HG02763 (cell line): ENCODE measurements around the gene LYRM2.

Experiments used
- ATAC-seq: cut with Tn5 transposase; IDR thresholded peaks from one replicate; pipeline ENCODE4 v1.9.1; 2021; ENCODE audit warnings: mild to moderate bottlenecking, moderate library complexity; ENCODE audit not compliant: unreplicated experiment

The LYRM2 gene

DNA sequence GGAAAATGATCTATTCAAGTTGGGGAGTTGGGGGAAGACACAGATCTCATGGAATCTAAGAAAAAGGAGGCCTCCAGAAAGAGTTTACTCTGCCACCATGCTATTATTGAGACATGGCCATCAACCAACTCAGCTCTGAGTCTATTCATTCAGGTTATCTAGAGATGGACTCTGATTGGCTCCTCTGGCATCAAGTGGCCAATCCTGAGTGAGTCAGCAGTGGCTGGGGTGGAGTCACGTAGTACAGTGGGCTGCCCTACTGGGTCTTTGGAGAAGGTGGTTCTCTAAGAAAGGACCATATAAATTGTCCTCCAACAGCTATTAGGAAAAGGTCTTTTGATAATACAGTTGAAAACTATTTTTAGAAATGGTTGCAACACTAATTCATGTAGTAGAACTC, 42.1 kb downstream of the LYRM2 start:
- no peak for ATAC-seq

DNA sequence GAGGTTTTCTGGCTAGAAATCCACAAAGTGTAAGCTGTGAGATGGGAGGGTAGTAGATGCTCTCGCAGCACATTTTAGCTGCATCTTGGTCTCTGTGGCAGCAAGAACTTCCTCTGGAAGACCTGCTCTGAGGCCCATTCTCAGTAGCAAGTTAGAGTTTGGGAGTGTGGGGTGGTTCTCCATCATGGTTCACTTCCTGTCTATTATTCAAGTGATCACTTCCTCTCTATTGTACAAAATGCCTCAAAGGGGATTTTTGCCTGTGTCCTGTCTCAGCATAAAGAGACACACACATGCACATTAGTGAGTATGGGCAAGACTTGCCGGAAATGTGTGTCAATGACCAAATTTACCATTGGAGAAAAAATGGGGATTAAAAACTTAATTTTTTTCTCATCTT, 42.5 kb downstream of the LYRM2 start:
- peak; percentile 78 for ATAC-seq

DNA sequence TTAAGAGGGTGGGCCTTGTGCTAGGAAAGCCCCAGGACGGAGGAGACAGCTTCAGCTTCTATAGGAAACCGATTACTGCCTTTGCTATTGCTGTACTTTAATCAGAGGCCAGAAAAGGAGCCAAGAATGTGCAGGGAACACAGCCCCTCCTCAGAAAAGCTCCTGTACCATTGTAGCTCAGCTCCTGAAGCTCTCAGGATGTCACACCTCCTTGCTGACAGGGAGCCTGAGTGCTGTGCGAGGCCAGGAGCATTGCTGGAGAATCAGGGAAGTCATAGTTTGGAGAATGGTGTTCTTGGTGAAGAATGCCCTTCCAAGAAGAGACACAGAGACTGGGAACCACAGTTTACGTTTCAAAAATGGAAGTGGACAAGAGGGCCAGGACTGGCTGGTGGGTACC, 46.8 kb downstream of the LYRM2 start:
- no peak for ATAC-seq

DNA sequence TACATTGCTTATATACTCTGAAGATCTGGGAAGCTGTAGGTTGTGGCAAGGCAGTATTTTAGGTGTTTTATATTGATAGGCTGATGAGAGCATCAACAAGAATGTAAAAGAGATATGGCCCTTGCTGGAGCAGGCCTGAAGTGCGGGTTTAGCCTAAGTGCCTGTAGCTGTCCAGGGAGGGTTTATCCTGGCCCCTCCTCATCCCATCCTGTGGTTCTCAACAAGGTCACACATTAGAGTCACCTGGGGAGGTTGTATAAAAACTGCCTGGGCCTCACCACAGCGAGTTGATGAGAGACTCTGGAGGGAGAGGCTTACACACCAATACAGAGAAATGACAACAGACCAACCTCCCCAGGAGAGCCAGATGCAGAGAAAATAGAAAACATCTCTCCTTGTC, 48.4 kb downstream of the LYRM2 start:
- ATAC-seq, result no peak

DNA sequence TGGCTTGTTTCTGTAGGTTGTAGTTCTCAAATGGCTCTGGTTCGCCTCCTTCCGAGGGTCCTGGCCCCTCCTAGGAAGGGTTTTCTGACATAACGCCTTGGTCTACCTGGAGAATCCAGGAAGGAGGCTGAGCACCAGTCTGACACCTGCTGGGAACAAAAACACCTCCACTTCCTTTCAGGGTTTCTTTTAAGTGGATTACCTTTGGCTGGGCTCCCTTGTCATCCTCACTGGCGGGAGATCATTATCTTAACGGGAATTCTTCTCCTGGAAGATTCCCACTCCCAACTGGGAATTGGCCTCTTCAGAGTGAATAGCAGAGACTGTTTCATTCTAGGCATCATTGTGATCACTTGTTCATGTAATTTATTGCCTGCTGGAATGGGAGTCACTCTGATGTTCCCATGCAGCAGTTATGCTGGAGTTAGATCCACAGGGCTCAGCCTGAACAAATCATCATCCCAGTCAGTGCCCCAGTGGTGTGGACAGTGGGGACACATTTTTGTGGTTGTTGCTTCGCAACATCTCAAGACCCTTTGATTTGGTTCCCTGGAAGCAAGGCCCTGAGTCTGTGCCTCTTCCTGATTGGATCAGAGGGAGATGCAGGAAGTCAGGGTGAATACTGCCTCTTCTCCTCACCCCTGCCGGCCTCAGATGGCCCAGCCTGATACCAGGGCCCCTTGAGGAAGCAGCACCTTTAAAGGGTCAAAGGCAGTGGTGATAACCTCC, 49.1 kb downstream of the LYRM2 start:
- ATAC-seq, result no peak

DNA sequence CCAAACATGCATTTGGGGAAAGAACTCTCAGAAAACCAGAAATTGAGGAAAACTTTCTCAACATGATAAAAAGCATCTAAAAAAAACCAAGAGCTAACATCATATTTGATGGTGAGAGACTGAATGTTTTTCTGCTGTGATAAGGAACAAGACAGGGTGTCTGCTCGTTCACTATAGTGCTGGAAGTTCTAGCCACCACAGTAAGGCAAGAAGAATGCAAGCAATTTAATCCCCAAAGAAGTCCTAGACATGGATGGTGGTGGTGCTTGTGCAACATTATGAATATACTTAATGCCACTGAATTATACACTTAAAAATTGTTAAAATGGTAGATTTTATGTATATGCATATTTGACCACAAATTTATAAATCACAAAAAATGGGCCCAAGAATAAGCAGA, 53.4 kb downstream of the LYRM2 start:
- ATAC-seq, result no peak

DNA sequence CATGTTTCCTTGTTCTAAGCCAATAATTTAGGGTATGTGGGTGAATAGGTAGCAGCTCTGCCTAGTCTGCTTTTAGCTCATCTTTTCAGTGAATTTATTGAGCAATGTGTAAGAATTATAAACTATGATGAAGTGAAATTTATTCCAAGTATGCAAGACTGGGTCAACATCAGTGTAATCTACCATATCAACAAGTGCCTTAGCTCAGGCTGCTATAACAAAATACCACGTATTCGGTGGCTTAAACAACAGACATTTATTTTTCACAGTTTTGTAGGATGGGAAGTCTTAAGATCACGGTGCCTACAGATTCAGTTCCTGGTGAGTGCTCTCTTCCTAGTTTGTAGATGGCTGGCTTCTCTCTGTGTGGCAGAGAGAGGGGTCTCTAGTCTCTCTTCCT, 54.0 kb downstream of the LYRM2 start:
- no peak for ATAC-seq

DNA sequence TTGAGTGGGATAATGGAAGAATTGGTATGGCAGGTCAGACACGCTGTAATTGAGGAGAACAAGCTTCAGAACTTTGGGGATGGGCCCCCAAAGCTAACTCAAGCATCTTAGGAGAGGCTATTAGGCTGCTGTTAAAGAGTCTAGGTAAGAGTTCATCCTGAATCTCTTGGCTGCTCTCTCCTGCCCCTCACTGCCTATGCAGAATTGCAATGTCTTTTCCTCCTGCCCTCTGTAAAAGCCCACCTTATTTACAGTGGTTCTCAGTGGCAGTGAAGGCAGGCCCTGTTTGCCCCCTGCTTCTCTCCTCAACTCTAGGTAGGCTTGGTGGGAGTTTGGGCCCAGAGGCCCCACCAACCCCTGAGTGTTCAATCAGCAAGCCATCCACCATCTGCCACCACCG, 55.0 kb downstream of the LYRM2 start:
- no peak for ATAC-seq

DNA sequence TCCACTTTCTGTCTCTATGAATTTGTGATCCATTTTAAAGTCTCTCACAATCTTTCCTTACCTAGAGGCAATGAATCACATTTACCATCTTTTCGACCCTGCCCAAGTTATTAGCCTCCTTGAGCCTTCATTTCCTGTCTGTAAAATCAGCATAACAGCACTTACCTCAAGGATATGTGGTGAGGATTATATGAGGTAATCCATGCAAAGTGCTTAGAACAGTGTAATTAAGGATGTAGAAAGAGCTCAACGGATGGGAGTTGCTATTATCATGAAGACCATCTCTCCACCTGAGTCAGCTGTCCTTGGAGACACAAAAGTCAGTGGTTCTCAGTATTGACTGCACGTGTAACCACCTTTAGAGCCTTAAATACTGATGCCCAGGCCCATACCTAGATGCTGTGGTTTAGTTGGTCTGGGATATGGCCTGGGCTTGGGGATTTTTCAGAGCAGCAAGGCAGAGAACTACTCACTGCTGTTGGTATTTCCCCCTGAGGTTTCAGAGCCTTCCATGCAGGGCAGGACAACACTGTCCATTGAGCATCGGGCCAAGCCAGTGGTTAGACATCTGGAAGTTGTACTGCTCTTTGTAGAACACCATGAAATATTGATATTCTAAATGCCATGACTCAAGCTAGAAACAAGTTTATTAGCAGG, 55.8 kb downstream of the LYRM2 start:
- no peak for ATAC-seq

DNA sequence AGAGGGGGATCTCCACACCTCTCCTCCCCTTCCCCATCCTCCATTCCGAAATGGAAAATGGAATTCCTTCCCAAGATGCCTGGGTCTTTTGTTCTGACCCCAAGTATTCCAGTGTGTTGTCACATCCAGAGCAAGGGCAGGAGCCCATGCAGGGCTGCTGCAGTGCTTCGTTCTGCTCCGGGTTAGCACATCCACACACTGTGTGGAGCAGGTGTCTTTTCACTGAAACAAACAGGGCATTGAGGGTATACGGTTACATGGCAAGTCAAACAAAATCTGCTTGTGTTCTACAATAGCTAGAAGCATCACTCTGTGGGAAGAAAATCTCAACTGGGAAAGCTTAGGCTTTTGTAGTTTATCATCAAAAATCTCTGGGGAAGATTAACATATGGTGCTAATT, 56.9 kb downstream of the LYRM2 start:
- no peak for ATAC-seq

DNA sequence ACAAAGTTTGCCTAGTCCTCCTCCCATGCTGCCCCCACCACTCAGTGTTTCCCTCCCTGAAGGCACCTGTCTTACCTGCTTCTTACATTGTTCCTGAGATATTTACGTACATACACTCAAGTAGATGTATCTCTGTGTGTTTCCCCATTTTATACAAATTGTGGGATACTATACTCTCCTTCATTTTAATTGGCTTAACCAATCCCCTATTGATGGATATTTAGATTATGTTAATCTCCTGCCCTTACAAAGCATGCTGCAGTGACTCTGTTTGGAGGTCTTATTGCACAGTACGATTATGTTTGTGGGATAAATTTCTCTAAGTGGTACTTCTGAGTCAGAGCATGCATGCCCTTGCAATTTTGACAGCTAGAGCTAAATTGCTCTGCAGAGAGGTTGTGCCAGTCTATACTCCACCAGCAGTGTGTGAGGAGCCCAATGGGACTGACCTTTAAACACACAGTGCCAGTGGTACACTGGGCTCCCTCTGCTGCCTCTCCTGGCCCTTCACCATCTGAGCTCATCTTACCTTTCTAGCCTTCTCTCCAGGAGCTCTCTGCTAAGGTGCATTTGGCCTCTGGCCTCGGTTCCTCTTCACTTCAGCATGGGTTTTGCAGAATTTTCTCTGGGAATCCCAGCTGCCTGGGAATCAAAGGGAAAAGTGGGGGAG, 57.4 kb downstream of the LYRM2 start:
- no peak for ATAC-seq

DNA sequence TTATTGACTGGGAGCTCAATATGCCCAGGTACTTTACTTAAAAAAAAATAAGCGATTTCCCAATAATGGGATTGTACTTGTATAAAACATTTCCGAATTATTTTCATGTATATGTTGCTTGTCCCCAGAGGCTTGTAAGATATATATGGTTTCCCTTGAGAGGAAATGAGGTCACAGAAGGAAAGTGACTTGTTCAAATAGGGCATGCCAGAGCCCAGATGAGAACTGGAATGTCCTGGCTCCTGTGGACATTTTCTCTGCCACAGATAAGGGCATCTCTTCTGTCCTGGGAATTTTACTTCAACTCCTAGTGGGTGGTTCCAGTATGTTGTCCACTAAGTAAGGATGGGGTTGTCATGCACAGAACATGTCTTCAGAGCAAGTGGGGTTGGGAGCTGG, 63.0 kb downstream of the LYRM2 start:
- ATAC-seq, result no peak

DNA sequence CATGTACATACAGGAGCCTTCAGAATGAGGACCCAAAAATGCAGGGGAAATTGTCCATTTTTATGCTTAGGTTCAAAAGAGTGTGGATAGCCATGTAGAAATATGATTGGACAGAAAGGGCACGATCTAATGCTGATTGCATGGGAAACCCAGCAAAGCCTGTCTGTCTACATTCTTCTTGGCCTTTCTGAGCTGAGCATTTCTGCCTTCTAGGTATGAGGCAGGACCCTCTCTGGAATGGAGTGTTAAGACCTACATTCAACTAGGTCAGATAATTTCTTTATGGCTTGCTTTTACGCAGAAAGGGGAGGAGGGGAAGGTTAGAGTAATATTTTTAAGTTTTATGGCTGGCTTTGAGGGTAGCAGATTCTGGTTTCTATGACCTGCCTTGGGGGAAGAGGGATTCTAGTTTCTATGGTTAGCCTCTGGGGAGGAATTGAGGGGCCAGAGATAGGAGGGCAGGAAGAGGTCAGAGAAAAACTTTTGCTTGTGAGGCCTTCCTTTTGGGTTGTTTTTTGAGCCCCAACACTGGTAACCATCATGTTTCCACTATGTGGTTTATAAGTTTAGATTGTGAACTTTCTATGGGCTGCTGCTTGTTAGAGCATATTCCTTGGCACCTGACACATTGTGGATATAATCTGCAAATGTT, 63.5 kb downstream of the LYRM2 start:
- ATAC-seq, result no peak

DNA sequence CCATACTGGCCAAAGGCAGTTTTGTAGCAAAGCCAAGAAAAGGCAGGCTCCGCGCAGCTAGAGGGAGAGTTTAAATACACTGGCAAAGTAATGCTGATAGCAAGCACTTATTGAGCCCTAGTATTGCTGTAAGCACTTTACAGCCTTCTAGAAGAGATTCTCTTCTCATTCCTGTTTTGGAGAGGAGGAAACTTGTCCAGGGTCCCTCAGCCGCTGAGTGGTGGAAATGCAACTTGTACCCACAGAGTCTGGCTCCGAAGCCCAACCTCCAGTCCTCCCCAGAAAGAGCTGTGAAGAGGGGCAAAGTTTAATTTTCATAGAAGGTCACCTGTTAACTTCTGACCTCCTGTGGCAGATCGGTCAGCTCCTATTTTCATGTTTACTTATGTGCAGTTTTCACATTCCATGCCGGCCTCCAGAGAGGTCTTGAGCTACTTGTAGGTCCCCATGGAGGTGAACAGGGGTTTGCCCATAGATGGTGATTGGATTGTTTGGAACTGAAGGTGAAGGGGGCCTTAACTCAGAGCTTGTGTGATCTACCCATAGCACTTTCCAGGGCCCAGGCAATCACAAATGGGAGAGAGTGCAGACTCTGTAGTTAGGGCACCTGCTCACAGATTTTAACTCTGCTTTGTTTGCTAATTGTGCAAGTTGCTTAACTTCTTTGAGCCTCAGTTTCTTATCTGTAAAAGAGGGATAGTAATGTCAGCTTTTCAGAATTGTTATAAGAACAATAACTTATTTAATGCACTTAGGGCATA, 70.7 kb downstream of the LYRM2 start:
- no peak for ATAC-seq

DNA sequence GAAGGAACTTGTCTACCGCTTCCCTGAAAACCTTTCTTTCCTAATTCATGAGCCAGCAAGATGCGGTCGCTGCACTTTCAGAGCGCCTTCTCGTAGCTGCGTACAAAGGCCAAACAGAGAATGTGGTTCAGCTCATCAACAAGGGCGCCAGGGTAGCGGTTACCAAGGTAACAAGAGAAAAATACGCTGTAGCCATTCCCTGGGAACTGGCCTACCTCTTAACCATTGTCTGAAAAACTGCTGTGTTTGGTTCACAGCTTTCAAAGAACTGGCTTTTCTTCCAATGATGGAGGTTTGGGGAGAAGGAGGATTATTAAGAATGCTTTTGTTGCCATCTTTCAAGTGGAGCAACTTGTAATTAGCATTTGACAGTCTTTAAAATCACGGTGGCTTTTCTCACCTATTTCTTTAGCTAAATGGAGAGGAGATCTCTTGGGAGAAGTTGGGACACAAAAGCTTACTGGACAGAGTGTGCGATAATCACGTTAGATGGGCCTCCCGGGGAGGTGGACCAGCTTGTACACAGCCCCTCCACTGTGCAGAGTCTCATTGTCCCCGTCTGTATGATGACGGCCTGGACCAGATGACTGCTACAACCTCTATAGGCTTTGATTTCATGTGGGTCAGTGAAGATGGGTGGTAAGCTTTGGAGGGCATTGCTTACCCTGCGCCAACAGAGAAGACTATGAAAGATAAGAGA, 71.5 kb downstream of the LYRM2 start:
- no peak for ATAC-seq

DNA sequence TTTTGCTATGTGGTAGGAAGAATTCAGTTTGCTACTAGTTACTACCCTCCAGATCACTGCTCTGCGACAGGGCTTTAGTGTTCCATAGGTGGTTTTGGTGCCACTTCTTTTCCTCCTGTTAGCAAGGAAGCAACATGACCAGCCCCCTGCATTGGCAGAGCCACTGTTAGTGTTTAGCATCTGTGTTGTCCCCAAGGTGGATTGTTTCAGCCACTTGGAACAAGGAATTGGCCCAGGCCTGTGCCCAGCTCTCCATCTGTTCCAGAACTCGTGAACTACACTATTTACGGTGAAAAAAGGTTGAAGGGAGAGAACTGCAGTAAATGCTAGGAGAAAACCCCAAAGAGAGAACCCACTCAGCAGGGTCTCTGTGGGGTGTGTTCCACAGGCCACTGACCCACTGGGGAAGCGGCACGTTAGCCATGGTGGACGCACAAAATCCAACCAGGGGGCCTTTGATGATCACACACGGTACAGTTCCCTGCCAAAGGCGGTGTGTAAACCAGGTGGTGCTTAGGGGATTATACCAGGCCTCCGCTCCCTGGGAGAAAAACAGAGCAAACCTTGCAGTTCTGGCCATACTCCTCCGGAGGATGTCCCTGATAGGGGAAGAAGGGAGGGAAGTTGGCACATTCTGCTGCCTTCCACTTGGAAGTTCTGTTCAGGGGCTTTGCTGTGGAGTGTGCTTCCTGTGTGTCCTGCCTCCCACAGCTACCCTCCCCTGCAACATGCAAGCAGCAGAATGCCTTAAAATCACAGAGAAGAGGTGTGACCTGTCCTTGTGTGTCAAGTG, 72.3 kb downstream of the LYRM2 start:
- ATAC-seq, result no peak

DNA sequence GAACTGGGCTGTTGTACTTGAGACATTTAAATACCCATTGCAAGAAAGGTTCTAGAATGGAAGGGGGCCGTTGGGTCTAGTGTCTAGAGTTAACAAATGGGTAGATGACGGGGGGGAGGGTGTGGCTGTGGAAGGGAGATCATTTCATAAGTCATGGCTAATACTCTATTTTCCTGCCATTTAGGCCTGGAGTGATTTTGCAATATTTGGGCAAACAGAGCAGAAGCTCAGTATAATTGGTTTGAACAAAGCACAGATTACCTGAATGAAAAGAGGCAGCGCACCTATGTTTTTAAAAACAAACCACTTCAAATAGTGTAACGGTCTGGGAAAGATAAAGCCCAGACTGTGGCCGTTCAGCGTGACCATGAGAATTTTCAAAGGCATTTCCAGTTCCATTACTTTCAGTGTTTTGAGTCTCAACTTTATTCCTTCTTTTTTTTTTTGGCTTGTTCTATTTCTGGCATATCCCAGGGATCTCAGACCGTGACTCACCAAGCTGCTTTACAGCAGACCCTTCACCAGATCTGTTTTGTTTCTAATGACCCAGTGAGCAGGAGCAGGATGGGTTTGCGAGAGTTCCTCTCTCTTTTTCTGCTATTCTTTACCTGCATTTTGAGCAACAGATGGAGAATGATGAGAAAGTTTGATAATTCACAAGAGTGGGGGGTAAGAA, 73.7 kb downstream of the LYRM2 start:
- ATAC-seq, result no peak

DNA sequence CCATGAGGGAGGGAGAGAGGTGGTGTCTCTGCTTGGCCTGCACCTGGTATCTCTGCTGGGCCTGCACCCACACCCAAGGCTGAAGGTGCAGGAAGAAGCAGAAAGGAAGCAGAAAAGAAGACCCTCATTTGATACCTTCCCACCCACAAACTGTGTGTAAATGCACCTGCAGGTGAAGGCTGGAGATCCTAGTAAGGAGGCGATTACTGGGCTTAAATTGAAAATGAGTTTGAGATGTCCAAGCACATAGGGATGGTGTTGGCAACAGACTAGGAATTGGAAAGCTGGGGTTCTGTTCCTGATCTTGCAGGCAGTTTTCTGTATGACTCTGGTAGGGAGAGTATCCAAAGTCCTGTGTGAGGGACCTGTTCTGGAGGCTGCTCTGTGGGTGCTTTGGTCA, 74.7 kb downstream of the LYRM2 start:
- no peak for ATAC-seq
